Epithelial cell of esophagus (primary cell): ENCODE measurements around the gene ZNF831.

Source experiments
- DNase-seq: peaks from one replicate; pipeline ENCODE4 v3.0.0; 2010; ENCODE audit warnings: low read depth
- H3K4me3 ChIP-seq: 2 replicates; pipeline ENCODE4 v1.5.1; 2011; ENCODE audit warnings: mild to moderate bottlenecking, low read length, control low read depth
- TF ChIP-seq, protein P1 (sequence below): IDR thresholded peaks from 2 replicates; pipeline ENCODE4 v1.5.1; 2011; ENCODE audit warnings: low read depth, mild to moderate bottlenecking, low read length, control low read depth, inconsistent platforms; ENCODE audit not compliant: insufficient read depth; ENCODE audit errors: missing control alignments

Gene ZNF831

DNA sequence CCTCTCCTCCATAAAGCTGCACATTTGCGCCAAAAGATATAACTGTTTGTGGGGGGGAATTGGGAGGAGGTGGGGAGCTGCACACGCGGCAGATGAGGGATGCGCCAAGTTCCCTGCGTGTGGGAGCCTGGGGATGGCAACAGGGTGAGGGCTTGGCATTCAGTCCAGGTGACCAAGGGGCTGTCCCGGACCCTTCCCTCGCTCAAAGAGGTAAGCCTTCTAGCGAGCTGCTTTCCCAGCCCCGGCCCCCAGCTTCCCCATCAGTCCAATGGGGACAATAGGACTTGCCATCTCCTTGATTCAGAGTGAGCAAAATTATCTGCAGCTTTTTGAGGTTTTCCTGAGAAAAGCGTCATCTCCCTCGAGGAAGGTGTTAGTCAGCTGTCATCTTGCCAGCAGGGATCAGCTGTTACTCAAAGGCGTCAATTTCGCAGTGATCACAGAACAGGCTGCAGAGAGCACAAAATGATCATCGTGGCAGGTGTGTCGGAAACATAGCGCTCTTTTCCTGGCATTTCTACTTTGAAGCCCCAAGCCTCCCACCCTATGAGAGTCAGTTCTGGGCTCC, 21.3 kb downstream of the ZNF831 start:
- no peak for DNase-seq
- H3K4me3 ChIP-seq, result no peak overlapping the region
- TF ChIP-seq, protein P1, sequence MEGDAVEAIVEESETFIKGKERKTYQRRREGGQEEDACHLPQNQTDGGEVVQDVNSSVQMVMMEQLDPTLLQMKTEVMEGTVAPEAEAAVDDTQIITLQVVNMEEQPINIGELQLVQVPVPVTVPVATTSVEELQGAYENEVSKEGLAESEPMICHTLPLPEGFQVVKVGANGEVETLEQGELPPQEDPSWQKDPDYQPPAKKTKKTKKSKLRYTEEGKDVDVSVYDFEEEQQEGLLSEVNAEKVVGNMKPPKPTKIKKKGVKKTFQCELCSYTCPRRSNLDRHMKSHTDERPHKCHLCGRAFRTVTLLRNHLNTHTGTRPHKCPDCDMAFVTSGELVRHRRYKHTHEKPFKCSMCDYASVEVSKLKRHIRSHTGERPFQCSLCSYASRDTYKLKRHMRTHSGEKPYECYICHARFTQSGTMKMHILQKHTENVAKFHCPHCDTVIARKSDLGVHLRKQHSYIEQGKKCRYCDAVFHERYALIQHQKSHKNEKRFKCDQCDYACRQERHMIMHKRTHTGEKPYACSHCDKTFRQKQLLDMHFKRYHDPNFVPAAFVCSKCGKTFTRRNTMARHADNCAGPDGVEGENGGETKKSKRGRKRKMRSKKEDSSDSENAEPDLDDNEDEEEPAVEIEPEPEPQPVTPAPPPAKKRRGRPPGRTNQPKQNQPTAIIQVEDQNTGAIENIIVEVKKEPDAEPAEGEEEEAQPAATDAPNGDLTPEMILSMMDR, result no peak

DNA sequence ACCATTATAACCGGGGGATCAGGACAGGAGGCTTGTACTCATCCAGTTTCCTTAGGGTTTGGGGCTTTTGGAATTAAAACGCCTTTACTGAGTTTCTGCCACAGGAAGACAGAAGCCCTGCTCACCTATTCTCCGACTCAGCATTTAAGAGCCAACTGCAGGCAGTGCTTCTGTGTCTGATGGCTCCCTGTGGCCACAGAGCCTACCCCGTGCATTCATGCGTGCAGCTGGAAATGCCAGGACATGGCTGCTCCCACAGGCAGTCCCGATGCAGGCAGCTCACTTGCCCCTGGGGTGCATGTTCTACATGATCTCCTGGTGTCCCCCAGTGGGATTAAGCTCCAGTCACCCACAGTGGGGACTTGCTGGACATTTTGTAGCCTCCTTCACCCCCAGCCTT, 22.2 kb downstream of the ZNF831 start:
- no peak overlapping the region for H3K4me3 ChIP-seq
- no peak for DNase-seq
- TF ChIP-seq, protein P1, result no peak

DNA sequence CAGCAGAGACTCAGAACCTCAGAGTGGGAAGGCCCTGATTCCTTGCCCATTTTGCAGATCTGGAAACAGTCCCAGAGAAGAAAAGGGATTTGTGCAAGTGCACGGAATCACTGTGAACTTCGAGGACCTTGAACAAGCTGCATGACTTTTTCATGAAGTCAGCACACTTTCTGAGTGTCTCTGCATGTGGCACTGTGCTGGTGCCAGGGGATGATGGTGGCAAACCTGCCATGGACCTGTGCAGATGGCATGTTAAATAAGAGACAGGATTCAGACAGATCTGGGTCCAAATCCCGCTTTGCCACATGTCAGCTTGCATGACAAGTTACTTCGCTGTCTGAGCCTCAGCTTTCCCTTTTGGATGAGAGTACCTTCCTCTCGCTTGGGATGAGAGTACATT, 26.8 kb downstream of the ZNF831 start:
- TF ChIP-seq, protein P1, result no peak
- DNase-seq, result no peak
- H3K4me3 ChIP-seq, result no peak overlapping the region

DNA sequence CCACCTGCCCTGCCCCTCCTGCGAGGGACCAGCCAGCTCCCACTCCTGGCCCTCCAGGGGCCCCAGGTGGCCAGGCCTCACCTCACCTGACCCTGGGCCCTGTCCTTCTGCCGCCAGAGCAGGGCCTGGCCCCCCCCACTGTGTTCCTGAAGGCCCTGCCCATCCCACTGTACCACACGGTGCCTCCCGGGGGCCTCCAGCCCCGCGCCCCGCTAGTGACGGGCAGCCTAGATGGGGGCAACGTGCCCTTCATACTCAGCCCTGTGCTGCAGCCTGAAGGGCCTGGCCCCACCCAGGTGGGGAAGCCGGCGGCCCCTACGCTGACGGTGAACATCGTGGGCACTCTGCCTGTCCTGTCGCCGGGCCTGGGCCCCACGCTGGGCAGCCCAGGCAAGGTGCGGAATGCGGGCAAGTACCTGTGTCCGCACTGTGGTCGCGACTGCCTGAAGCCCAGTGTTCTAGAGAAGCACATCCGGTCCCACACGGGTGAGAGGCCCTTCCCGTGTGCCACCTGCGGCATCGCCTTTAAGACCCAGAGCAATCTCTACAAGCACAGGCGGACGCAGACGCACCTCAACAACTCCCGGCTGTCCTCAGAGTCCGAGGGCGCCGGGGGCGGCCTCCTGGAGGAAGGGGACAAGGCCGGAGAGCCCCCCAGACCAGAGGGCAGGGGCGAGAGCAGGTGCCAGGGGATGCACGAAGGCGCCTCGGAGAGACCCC, 27.6 kb downstream of the ZNF831 start:
- TF ChIP-seq, protein P1, result no peak
- H3K4me3 ChIP-seq, result no peak overlapping the region

DNA sequence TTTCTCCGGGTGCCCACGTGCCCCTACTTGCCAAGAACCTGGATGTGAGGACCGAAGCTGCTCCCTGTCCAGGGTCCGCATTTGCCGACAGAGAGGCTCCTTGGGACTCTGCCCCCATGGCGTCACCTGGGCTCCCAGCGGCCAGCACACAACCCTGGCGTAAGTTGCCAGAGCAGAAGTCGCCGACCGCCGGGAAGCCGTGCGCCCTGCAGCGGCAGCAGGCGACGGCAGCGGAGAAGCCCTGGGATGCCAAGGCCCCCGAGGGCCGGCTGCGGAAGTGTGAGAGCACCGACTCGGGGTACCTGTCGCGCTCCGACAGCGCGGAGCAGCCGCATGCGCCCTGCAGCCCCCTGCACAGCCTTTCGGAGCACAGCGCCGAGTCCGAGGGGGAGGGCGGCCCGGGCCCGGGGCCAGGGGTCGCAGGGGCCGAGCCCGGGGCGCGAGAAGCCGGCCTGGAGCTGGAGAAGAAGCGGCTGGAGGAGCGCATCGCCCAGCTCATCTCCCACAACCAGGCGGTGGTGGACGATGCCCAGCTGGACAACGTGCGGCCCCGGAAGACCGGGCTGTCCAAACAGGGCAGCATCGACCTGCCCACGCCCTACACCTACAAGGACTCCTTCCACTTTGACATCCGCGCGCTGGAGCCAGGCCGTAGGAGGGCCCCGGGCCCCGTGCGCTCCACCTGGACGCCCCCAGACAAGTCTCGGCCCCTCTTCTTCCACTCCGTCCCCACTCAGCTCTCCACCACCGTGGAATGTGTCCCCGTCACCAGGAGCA, 28.3 kb downstream of the ZNF831 start:
- no peak for DNase-seq
- TF ChIP-seq, protein P1, result no peak
- H3K4me3 ChIP-seq, result no peak overlapping the region

More for the DNA sequence above, 27.6 kb downstream of the ZNF831 start:
- DNase-seq, result no peak

DNA sequence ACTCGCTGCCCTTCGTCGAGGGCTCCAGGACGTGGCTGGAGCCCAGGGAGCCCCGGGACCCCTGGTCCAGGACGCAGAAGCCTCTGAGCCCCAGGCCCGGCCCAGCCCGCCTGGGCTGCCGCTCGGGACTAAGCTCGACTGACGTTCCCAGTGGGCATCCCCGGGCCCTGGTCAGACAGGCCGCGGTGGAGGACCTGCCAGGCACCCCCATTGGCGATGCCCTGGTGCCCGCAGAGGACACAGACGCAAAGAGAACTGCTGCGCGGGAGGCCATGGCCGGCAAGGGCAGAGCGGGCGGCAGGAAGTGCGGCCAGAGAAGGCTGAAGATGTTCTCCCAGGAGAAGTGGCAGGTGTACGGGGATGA, 28.9 kb downstream of the ZNF831 start:
- no peak overlapping the region for H3K4me3 ChIP-seq
- no peak for DNase-seq
- TF ChIP-seq, protein P1, result no peak

DNA sequence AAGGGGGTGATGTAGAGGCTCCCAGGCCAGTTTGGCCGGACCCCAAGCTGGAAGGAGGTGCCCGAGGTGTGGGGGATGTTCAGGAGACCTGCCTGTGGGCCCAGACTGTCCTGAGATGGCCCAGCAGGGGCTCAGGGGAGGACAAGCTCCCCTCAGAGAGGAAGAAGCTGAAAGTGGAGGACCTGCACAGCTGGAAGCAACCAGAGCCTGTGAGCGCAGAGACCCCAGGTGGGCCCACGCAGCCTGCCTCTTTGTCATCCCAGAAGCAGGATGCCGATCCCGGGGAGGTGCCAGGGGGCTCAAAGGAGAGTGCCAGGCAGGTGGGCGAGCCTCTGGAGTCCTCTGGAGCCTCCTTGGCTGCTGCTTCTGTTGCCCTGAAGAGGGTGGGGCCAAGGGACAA, 29.7 kb downstream of the ZNF831 start:
- DNase-seq, result no peak
- TF ChIP-seq, protein P1, result no peak
- no peak overlapping the region for H3K4me3 ChIP-seq
